ENCODE measurements around the gene ACTL8.
A peak's percentile ranks its signal among the peaks of the same experiment; 100 is the strongest.

The ACTL8 gene

DNA sequence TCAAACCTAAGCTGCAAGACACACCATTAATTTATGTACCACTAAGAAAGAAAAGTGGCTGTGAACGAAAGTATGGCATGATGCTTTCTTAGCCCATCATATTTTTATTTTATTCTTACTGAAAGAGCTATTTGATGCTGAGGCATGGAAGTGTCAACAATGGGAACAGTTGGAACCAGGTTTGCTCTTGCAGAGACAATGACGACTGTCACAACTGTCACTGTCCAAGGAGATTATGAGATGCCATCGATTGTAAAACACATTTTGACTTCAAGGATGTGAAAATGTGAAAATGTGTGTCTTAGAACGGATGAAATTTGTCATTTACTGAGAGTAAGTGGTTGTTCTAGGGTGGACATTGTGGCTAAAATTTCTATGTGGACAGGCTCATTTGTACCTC, 2.8 kb upstream of the ACTL8 start:
- DNase-seq (ENCODE audit: insufficient read length, low spot score): no peak
- TF ChIP-seq, protein P1, sequence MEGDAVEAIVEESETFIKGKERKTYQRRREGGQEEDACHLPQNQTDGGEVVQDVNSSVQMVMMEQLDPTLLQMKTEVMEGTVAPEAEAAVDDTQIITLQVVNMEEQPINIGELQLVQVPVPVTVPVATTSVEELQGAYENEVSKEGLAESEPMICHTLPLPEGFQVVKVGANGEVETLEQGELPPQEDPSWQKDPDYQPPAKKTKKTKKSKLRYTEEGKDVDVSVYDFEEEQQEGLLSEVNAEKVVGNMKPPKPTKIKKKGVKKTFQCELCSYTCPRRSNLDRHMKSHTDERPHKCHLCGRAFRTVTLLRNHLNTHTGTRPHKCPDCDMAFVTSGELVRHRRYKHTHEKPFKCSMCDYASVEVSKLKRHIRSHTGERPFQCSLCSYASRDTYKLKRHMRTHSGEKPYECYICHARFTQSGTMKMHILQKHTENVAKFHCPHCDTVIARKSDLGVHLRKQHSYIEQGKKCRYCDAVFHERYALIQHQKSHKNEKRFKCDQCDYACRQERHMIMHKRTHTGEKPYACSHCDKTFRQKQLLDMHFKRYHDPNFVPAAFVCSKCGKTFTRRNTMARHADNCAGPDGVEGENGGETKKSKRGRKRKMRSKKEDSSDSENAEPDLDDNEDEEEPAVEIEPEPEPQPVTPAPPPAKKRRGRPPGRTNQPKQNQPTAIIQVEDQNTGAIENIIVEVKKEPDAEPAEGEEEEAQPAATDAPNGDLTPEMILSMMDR (IDR thresholded peaks at IDR 0.05; ENCODE audit: insufficient read depth, missing control alignments): no peak
- no peak for FAIRE-seq

GRCh38 chr1:17757426-17757825, 2.3 kb downstream of the ACTL8 start:
- TF ChIP-seq, protein P1 (IDR thresholded peaks at IDR 0.05; ENCODE audit: insufficient read depth, missing control alignments): no peak
- DNase-seq (ENCODE audit: insufficient read length, low spot score) (no peak), FAIRE-seq (no peak)

DNA sequence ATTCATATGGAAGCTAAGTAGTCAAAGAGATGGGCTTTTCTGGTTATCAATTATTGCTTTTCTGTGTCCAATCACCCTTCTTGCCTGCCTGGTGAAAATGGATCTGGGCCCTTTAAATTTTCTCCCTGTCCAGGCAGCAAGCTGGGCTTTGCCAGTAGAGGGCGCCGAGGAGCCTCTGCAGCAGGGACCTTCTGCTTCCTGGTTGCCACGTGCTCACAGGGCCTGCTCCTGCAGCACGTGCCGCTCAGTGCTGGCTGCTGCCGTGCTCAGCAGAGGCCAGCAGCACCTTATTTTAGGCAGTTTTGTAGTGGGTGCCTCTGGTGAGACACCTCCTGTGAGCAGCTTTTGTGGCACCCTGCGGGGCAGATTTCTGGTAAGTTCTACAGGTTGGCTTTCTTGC, 4.0 kb downstream of the ACTL8 start:
- TF ChIP-seq, protein P1 (IDR thresholded peaks at IDR 0.05; ENCODE audit: insufficient read depth, missing control alignments): peak; percentile 11
- no peak for DNase-seq (ENCODE audit: insufficient read length, low spot score)
- no peak for FAIRE-seq

GRCh38 chr1:17762313-17762712, 7.2 kb downstream of the ACTL8 start:
- FAIRE-seq: no peak
- DNase-seq (ENCODE audit: insufficient read length, low spot score): no peak

GRCh38 chr1:17763417-17763816, 8.3 kb downstream of the ACTL8 start:
- FAIRE-seq (no peak), DNase-seq (ENCODE audit: insufficient read length, low spot score) (no peak)
- TF ChIP-seq, protein P1 (IDR thresholded peaks at IDR 0.05; ENCODE audit: insufficient read depth, missing control alignments): no peak

More at GRCh38 chr1:17762313-17762712, 7.2 kb downstream of the ACTL8 start:
- TF ChIP-seq, protein P1 (IDR thresholded peaks at IDR 0.05; ENCODE audit: insufficient read depth, missing control alignments): no peak

DNA sequence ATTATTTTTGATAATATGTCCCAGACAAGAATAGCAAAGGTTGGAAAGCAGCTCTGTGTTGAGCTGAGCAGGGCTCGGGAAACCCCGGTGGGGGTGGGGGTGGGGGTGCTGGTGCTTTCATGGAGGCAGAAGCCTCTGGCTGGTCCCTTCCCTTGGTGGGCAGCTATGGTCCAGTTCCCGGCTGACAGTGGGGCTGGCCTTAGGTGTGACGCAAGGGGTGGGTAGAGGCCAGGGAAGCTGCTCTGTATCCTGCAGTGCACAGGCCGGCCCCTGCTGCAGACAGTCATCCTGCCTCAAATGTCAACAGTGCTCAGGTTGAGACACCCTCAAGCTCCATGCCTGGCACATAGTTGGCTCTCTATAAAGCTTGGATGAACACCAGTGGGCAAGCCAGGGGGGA, 8.9 kb downstream of the ACTL8 start:
- no peak for DNase-seq (ENCODE audit: insufficient read length, low spot score)
- no peak for FAIRE-seq
- TF ChIP-seq, protein P1 (IDR thresholded peaks at IDR 0.05; ENCODE audit: insufficient read depth, missing control alignments): no peak

DNA sequence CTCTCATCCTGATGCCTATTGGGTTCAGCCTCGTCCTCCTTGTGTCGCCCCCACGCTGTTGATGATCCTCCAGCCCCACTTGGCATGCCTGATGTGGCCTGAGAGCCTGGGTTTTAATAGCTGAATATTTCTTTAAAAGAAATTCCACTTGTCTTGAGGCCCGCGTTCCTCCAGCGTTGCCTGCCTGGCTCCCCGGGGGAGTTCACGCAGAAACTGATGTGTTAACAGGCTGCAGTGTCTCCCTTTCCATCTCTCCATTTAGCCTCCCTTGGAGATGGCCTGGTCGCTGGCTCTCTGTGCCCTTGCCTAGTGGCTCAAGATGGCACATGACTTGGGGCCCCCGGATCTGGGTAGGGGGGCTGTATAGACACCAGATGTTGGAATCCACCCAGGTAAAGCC, 9.5 kb downstream of the ACTL8 start:
- no peak for DNase-seq (ENCODE audit: insufficient read length, low spot score)
- TF ChIP-seq, protein P1 (IDR thresholded peaks at IDR 0.05; ENCODE audit: insufficient read depth, missing control alignments): no peak
- no peak for FAIRE-seq

Measured in D721Med (cell line).